Muscle of leg (tissue), 11 donors: ENCODE data around the gene PLEKHH2. TPM values are rescaled to one million over a fixed set of nuclear protein-coding genes. Genes with fewer than 3 reads are reported as not detected.

Experiments used
- DNase-seq: peaks from one replicate; pipeline ENCODE4 v3.0.0; 2013
- H3K27ac ChIP-seq: one replicate; pipeline ENCODE4 v1.5.1; 2013; ENCODE audit warnings: mild to moderate bottlenecking, low read length, control low read depth
- H3K27me3 ChIP-seq: one replicate; pipeline ENCODE4 v1.6.1; 2013; ENCODE audit warnings: low read length; ENCODE audit not compliant: control insufficient read depth, insufficient read depth
- H3K36me3 ChIP-seq: one replicate; pipeline ENCODE4 v1.6.1; 2013; ENCODE audit warnings: low read length; ENCODE audit not compliant: control insufficient read depth, insufficient read depth
- H3K4me1 ChIP-seq: one replicate; pipeline ENCODE4 v1.6.1; 2013; ENCODE audit warnings: low read length; ENCODE audit not compliant: control insufficient read depth, insufficient read depth
- H3K4me3 ChIP-seq: one replicate; pipeline ENCODE4 v1.5.1; 2013; ENCODE audit warnings: low read length, control low read depth
- H3K9me3 ChIP-seq: replicated peaks from 2 replicates; pipeline ENCODE4 v1.6.1; 2013; ENCODE audit warnings: low read depth, low read length; ENCODE audit not compliant: control insufficient read depth
- WGBS: methylation state at CpG from one replicate; pipeline ENCODE4 v1.1.5; 2013; ENCODE audit warnings: missing lambda C conversion rate; ENCODE audit not compliant: insufficient coverage; 5-methylcytosine and 5-hydroxymethylcytosine counted together
- polyA plus RNA-seq, 8 donors: library from polyadenylated mRNA; unstranded; fragments of 120-200 nt; gene quantifications; one replicate each; pipeline versions ENCODE4 v1.2.1 to v1.2.3, GENCODE V29; 2013; ENCODE audit warnings: inconsistent platforms in 1 of 8, low replicate concordance in 1 of 8; ENCODE audit not compliant: insufficient read length in 8 of 8, insufficient read depth in 1 of 8
- total RNA-seq: library from RNA; stranded (reverse); fragments of 120-200 nt; gene quantifications from one replicate; pipeline ENCODE4 v1.2.4, GENCODE V29; 2013

The PLEKHH2 gene
- total and polyA plus RNA-seq, 9 donors, result 3.7 to 15.3 (median 7.1) TPM

- Histone ChIP-seq H3K4me1 (peaks cover 5% of the 10 kb centered on the region), H3K9me3 (no peaks in the 10 kb centered on the region), H3K36me3 (no peaks in the 10 kb centered on the region), H3K4me3 (no peak overlapping the region), H3K27me3 (no peaks in the 10 kb centered on the region), H3K27ac (no peak overlapping the region)
- no peak for DNase-seq
These were observed 115.2 kb downstream of the PLEKHH2 start for GRCh38 chr2:43752302-43752701.

- DNase-seq, result no peak
- H3K27ac ChIP-seq, result no peak overlapping the region
- no CpG with 5 or more reads among the region's 7 CpGs for WGBS
- H3K27me3 ChIP-seq, result no peaks in the 10 kb centered on the region
- no peaks in the 10 kb centered on the region for H3K9me3 ChIP-seq
- H3K4me3 ChIP-seq, result no peak overlapping the region
- no peaks in the 10 kb centered on the region for H3K36me3 ChIP-seq
- peaks cover 5% of the 10 kb centered on the region for H3K4me1 ChIP-seq
These were observed 117.1 kb downstream of the PLEKHH2 start for GRCh38 chr2:43754180-43754579.

- Histone ChIP-seq H3K4me3 (no peak overlapping the region), H3K27me3 (no peaks in the 10 kb centered on the region), H3K9me3 (no peaks in the 10 kb centered on the region), H3K27ac (no peak overlapping the region), H3K4me1 (no peaks in the 10 kb centered on the region), H3K36me3 (no peaks in the 10 kb centered on the region)
- peak; percentile 18 for DNase-seq
- WGBS, result no CpG with 5 or more reads among the region's 3 CpGs
These were observed 121.7 kb downstream of the PLEKHH2 start for GRCh38 chr2:43758739-43759138.

GRCh38 chr2:43759195-43759594 is 122.1 kb downstream of the PLEKHH2 start:
- no peak overlapping the region for H3K4me3 ChIP-seq
- H3K27me3 ChIP-seq, result no peaks in the 10 kb centered on the region
- H3K36me3 ChIP-seq, result no peaks in the 10 kb centered on the region
- DNase-seq, result no peak
- no peak overlapping the region for H3K27ac ChIP-seq
- no peaks in the 10 kb centered on the region for H3K9me3 ChIP-seq
- H3K4me1 ChIP-seq, result no peaks in the 10 kb centered on the region

DNA sequence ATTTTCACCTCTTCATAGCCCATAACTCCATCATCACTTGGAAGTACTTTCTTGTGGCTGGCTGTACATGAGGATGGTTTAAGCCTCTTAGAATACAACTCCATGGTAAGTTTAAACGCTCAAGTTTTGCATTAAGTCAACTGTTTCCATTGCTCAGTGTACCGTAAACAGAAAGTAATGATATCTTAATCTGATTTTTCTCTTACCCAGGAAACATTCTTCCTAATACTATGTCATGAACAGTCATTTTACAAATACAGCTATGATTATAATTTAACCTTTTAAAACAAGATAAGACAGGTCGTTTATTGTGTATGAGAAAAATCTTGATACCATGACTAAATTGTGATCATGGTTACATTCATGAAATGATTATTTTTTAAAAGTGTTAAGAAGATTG is 125.2 kb downstream of the PLEKHH2 start:
- WGBS, result no CpG with 5 or more reads among the region's 3 CpGs
- Histone ChIP-seq H3K27me3 (no peaks in the 10 kb centered on the region), H3K9me3 (no peaks in the 10 kb centered on the region), H3K36me3 (no peaks in the 10 kb centered on the region), H3K27ac (no peak overlapping the region), H3K4me3 (no peak overlapping the region), H3K4me1 (no peaks in the 10 kb centered on the region)
- DNase-seq, result no peak

- no peak for DNase-seq
- no peak overlapping the region for H3K27ac ChIP-seq
- H3K4me1 ChIP-seq, result no peaks in the 10 kb centered on the region
- no peaks in the 10 kb centered on the region for H3K36me3 ChIP-seq
- WGBS, result no CpG with 5 or more reads among the region's 2 CpGs
- no peaks in the 10 kb centered on the region for H3K9me3 ChIP-seq
- no peaks in the 10 kb centered on the region for H3K27me3 ChIP-seq
- no peak overlapping the region for H3K4me3 ChIP-seq
These were observed 126.0 kb downstream of the PLEKHH2 start for GRCh38 chr2:43763091-43763490.

GRCh38 chr2:43764086-43764705 is 127.1 kb downstream of the PLEKHH2 start:
- peak; percentile 35 for DNase-seq
- H3K4me1 ChIP-seq, result no peaks in the 10 kb centered on the region
- H3K27me3 ChIP-seq, result no peaks in the 10 kb centered on the region
- no peak overlapping the region for H3K4me3 ChIP-seq
- H3K9me3 ChIP-seq, result no peaks in the 10 kb centered on the region
- no peaks in the 10 kb centered on the region for H3K36me3 ChIP-seq
- no peak overlapping the region for H3K27ac ChIP-seq
- no CpG with 5 or more reads among the region's 1 CpG for WGBS

GRCh38 chr2:43766006-43766405 is 128.9 kb downstream of the PLEKHH2 start:
- Histone ChIP-seq H3K27ac (no peak overlapping the region), H3K27me3 (no peaks in the 10 kb centered on the region), H3K36me3 (no peaks in the 10 kb centered on the region), H3K4me3 (no peak overlapping the region), H3K4me1 (no peaks in the 10 kb centered on the region), H3K9me3 (no peaks in the 10 kb centered on the region)
- 93% methylated on average over 2 of the region's 4 CpGs for WGBS
- DNase-seq, result no peak

GRCh38 chr2:43773876-43774613 is 137.0 kb downstream of the PLEKHH2 start, which contains the start of gene DYNC2LI1:
Gene DYNC2LI1 (plus strand): TSS chr2:43774039. CDS start chr2:43774139, 100 bp downstream.
- no peaks in the 10 kb centered on the region for H3K27me3 ChIP-seq
- H3K4me1 ChIP-seq, result peaks cover 4% of the 10 kb centered on the region
- WGBS, result 0% methylated on average over 17 of the region's 31 CpGs
- no peaks in the 10 kb centered on the region for H3K9me3 ChIP-seq
- peaks cover 9% of the 10 kb centered on the region for H3K36me3 ChIP-seq
- peak within 1 kb of the TSS; percentile 77 for H3K4me3 ChIP-seq
- H3K27ac ChIP-seq, result peak within 1 kb of the TSS; percentile 93
- peak; percentile 97 for DNase-seq

DNA sequence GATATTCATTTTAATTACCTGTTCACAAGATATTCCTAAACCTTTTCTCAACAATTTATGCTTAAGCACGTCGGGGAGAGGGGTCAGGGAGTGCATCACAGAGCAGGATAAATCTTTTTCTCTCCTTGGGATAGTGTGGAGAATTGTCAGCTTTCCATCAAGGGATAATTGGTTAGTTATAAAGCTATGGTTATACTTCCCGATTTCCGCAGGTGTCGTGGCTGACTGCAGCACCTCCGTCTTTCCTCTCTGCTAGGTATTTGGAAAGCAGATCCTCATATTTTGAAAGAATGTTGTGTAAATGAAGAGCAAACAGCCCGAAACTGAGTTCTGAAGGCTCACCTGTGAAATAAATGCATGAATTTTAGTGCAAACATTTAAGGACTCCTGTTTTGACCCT is 137.6 kb downstream of the PLEKHH2 start:
- no peaks in the 10 kb centered on the region for H3K9me3 ChIP-seq
- DNase-seq, result no peak
- H3K4me3 ChIP-seq, result peak overlapping the region; percentile 77
- no peaks in the 10 kb centered on the region for H3K27me3 ChIP-seq
- 20% methylated on average over 3 of the region's 7 CpGs for WGBS
- H3K36me3 ChIP-seq, result peaks cover 14% of the 10 kb centered on the region
- peak overlapping the region; percentile 93 for H3K27ac ChIP-seq
- H3K4me1 ChIP-seq, result peaks cover 4% of the 10 kb centered on the region
